ENCODE measurements around the gene PCMT1. TPM values are rescaled to one million over a fixed set of nuclear protein-coding genes. Genes with fewer than 3 reads are reported as not detected.
"Not testable (repeated sequence)": the region's sequence is repeated elsewhere in the genome, so short reads cannot be mapped to it uniquely, and the experiment has no call there.

Gene PCMT1
- total RNA-seq, 1 donor from 2014 or later = 44.9 TPM

GRCh38 chr6:149750136-149750609 is 632 bp downstream of the PCMT1 start:
- intact Hi-C loops (cut with micrococcal nuclease) = no loop called here
- no peak for TF ChIP-seq CTCF (IDR thresholded peaks at IDR 0.05)
- ATAC-seq (ENCODE audit: low read depth) = peak; percentile 9
- H3K4me3 Mint-ChIP-seq = peak overlapping the region; percentile 88
- H3K27ac Mint-ChIP-seq = peak overlapping the region; percentile 88
- no peaks in the 10 kb centered on the region for H3K27me3 Mint-ChIP-seq
- DNase-seq = no peak
- CTCF ChIA-PET = no interaction called here
- H3K36me3 Mint-ChIP-seq (ENCODE audit: low read depth) = peaks cover 10% of the 10 kb centered on the region
- POLR2A ChIA-PET = interaction anchor here (0.6 to 5.5 kb wide), 7 partner anchors 13 to 1507 kb away, joined by 3 to 55 read pairs (median 3); partner anchors contain the start of genes LATS1 and PPIL4
- H3K4me1 Mint-ChIP-seq = peaks cover 32% of the 10 kb centered on the region
- H3K9me3 Mint-ChIP-seq = no peaks in the 10 kb centered on the region

- CTCF ChIA-PET = no interaction called here
- H3K4me1 Mint-ChIP-seq = peaks cover 30% of the 10 kb centered on the region
- ATAC-seq (ENCODE audit: low read depth) (no peak), DNase-seq (no peak)
- H3K27ac Mint-ChIP-seq = no peak overlapping the region
- TF ChIP-seq CTCF (IDR thresholded peaks at IDR 0.05) = no peak
- no peaks in the 10 kb centered on the region for H3K9me3 Mint-ChIP-seq
- peaks cover 1% of the 10 kb centered on the region for H3K36me3 Mint-ChIP-seq (ENCODE audit: low read depth)
- intact Hi-C loops (cut with micrococcal nuclease) = no loop called here
- H3K4me3 Mint-ChIP-seq = peak overlapping the region; percentile 88
- H3K27me3 Mint-ChIP-seq = no peaks in the 10 kb centered on the region
- POLR2A ChIA-PET = interaction anchor here (0.7 kb wide), 1 partner anchor 255 kb away, joined by 5 read pairs; no protein-coding TSS in a partner anchor
These were observed 1.7 kb downstream of the PCMT1 start for GRCh38 chr6:149751239-149751638.

GRCh38 chr6:149751920-149752319 is 2.4 kb downstream of the PCMT1 start:
- intact Hi-C loops (cut with micrococcal nuclease); DNase-seq; H3K36me3 Mint-ChIP-seq (ENCODE audit: low read depth); H3K9me3 Mint-ChIP-seq; H3K4me3 Mint-ChIP-seq; CTCF ChIA-PET; H3K27ac Mint-ChIP-seq; ATAC-seq (ENCODE audit: low read depth); H3K27me3 Mint-ChIP-seq: not testable (repeated sequence)
- H3K4me1 Mint-ChIP-seq = peaks cover 23% of the 10 kb centered on the region
- POLR2A ChIA-PET = interaction anchor here (0.7 to 2.6 kb wide), 3 partner anchors 34 to 315 kb away, joined by 5 to 12 read pairs (median 10); partner anchors contain the start of gene LATS1

- Mint-ChIP-seq H3K4me1 (peaks cover 20% of the 10 kb centered on the region), H3K4me3 (no peak overlapping the region), H3K9me3 (no peaks in the 10 kb centered on the region), H3K27ac (no peak overlapping the region), H3K36me3 (ENCODE audit: low read depth) (peaks cover 3% of the 10 kb centered on the region), H3K27me3 (no peaks in the 10 kb centered on the region)
- no peak for DNase-seq
- ChIA-PET CTCF (interaction anchor here (0.7 kb wide), 1 partner anchor 317 kb away, joined by 3 read pairs; no protein-coding TSS in a partner anchor), POLR2A (interaction anchor here (0.7 to 2.6 kb wide), 2 partner anchors 35 to 316 kb away, joined by 10 to 12 read pairs; partner anchors contain the start of gene LATS1)
- ATAC-seq (ENCODE audit: low read depth) = no peak
- no peak for TF ChIP-seq CTCF (IDR thresholded peaks at IDR 0.05)
- intact Hi-C loops (cut with micrococcal nuclease) = no loop called here
These were observed 3.2 kb downstream of the PCMT1 start for GRCh38 chr6:149752600-149753373.

GRCh38 chr6:149753374-149753637 is 3.8 kb downstream of the PCMT1 start:
- H3K9me3 Mint-ChIP-seq; ATAC-seq (ENCODE audit: low read depth); H3K4me3 Mint-ChIP-seq; H3K27me3 Mint-ChIP-seq; DNase-seq; H3K27ac Mint-ChIP-seq; H3K36me3 Mint-ChIP-seq (ENCODE audit: low read depth); intact Hi-C loops (cut with micrococcal nuclease): not testable (repeated sequence)
- POLR2A ChIA-PET = interaction anchor here (2.6 kb wide), 1 partner anchor 35 kb away, joined by 10 read pairs; the partner anchor contains the start of gene LATS1
- CTCF ChIA-PET = interaction anchor here (0.7 kb wide), 1 partner anchor 317 kb away, joined by 3 read pairs; no protein-coding TSS in a partner anchor
- peaks cover 20% of the 10 kb centered on the region for H3K4me1 Mint-ChIP-seq

- POLR2A ChIA-PET = interaction anchor here (2.6 kb wide), 1 partner anchor 37 kb away, joined by 10 read pairs; the partner anchor contains the start of gene LATS1
- Mint-ChIP-seq H3K27ac (no peak overlapping the region), H3K27me3 (no peaks in the 10 kb centered on the region), H3K4me1 (peaks cover 17% of the 10 kb centered on the region), H3K9me3 (no peaks in the 10 kb centered on the region), H3K36me3 (ENCODE audit: low read depth) (peaks cover 8% of the 10 kb centered on the region), H3K4me3 (no peak overlapping the region)
- CTCF ChIA-PET = no interaction called here
- TF ChIP-seq CTCF (IDR thresholded peaks at IDR 0.05) = no peak
- no peak for DNase-seq
- intact Hi-C loops (cut with micrococcal nuclease) = no loop called here
- no peak for ATAC-seq (ENCODE audit: low read depth)
These were observed 5.0 kb downstream of the PCMT1 start for GRCh38 chr6:149754548-149754947.

Data from activated B cell treated with CpG ODN at 0.5 μM for 24 hours (primary cell).